ELF-1 (cell line): Measurements from ENCODE around the gene BRAP.
A peak's percentile ranks its signal among the peaks of the same experiment; 100 is the strongest.
"Not testable (repeated sequence)": the region's sequence is repeated elsewhere in the genome, so short reads cannot be mapped to it uniquely, and the experiment has no call there.

ENCODE experiments used
- DNase-seq: peaks from one replicate; pipeline ENCODE4 v3.0.0-alpha.2; 2016; ENCODE audit warnings: low read depth, low spot score

The BRAP gene, protein sequence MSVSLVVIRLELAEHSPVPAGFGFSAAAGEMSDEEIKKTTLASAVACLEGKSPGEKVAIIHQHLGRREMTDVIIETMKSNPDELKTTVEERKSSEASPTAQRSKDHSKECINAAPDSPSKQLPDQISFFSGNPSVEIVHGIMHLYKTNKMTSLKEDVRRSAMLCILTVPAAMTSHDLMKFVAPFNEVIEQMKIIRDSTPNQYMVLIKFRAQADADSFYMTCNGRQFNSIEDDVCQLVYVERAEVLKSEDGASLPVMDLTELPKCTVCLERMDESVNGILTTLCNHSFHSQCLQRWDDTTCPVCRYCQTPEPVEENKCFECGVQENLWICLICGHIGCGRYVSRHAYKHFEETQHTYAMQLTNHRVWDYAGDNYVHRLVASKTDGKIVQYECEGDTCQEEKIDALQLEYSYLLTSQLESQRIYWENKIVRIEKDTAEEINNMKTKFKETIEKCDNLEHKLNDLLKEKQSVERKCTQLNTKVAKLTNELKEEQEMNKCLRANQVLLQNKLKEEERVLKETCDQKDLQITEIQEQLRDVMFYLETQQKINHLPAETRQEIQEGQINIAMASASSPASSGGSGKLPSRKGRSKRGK

GRCh38 chr12:111685811-111686573 lies at the start of gene BRAP, which contains the start of gene ACAD10:
TSS of gene BRAP (minus strand) at chr12:111685956. CDS start at chr12:111685792, 164 bp downstream.
TSS of gene ACAD10 (plus strand) at chr12:111686053. CDS start at chr12:111692710, 6,657 bp downstream.
- DNase-seq, result peak; percentile 98

DNA sequence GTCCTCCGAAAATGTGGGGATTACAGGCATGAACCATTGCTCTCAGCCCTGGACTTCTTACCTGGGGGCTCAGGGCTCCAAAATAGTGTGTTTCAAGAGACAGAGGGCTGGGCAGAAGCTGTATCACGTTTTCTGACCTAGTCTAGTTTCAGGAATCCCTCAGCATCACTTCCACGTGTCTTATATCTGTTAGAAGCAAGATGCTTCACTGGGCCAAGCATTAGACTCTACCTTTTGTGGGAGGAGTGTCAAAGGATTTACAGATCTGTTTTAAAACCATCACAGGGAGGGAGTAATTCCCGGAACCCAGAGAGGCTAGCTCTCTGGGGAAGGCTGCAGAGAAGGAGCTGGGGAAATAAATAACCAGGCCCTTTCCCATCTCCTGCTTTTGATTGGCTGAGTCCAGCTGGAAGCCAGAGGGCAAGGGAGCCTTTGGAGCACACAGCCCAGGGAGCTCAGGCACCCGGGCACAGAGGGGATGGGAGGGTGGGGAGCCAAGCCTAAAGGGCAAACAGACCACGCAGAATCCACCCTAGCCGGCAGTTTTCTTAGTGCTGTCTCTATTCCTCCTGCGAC lies 47.7 kb upstream of the BRAP start:
- DNase-seq, result no peak

GRCh38 chr12:111732786-111733185 lies 47.0 kb upstream of the BRAP start:
- no peak for DNase-seq

DNA sequence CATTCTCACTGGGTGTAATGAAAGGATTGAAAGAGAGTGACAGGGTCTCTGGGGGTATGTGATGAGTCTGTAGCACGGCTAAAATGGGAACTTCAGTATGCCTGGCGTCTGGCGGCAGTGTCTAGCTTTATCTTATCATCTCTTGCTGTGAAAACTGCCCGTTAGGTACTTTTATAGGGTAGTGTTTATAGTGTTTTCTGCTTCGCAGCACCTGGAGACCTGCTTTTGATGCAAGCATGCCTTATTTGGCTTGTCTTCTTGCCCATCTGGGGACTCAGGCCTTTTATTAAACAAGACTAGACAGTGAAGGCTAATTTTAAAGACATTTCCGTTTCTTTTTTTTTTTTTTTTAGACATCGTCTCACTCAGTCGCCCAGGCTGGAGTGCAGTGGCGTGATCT lies 44.7 kb upstream of the BRAP start:
- DNase-seq, result no peak

DNA sequence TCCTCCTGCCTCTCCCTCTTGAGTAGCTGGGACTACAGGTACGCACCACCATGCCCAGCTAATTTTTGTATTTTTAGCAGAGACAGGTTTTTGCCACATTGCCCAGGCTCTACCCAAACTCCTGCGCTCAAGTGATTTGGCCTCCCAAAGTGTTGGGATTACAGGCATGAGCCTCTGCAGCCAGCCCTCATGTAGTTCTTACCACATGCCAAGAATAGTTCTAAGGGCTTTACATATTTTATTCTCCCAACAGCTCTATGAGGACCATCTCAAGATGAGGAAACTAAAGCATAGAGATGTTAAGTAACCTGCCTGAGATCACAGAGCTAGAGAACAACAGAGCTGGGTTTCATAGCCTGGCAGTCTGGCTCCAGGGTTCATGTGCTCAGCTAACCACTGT lies 43.0 kb upstream of the BRAP start:
- no peak for DNase-seq

DNA sequence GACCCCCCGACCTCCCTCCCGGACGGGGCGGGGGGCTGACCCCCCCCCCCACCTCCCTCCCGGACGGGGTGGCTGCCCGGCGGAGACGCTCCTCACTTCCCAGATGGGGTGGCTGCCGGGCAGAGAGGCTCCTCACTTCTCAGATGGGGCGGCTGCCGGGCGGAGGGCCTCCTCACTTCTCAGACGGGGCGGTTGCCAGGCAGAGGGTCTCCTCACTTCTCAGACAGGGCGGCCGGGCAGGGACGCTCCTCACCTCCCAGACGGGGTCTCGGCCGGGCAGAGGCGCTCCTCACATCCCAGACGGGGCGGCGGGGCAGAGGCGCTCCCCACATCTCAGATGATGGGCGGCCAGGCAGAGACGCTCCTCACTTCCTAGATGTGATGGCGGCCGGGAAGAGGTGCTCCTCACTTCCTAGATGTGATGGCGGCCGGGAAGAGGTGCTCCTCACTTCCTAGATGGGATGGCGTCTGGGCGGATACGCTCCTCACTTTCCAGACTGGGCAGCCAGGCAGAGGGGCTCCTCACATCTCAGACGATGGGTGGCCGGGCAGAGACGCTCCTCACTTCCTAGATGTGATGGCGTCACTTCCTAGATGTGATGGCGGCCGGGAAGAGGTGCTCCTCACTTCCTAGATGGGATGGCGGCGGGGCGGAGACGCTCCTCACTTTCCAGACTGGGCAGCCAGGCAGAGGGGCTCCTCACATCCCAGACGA lies 38.0 kb upstream of the BRAP start:
- not testable (repeated sequence) for DNase-seq

DNA sequence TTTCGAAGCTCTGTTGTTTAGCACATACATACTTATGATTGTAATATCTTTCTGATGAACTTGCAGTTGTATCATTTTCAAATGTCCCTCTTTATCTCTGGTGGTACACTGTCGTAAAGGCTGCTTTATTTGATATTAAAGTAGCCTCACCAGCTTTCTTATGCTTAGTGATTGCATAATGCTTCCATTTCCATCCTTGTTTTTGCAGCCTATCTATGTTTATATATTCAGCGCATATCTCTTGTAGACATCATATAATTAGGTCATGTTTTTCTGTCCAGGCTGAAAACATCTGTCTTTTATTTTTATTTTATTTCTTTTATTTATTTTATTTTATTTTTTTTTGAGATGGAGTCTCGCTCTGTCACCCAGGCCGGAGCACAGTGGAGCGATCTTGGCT lies 34.7 kb upstream of the BRAP start:
- no peak for DNase-seq

- DNase-seq, result not testable (repeated sequence)
Measured at GRCh38 chr12:111719316-111719715, 33.6 kb upstream of the BRAP start.

DNA sequence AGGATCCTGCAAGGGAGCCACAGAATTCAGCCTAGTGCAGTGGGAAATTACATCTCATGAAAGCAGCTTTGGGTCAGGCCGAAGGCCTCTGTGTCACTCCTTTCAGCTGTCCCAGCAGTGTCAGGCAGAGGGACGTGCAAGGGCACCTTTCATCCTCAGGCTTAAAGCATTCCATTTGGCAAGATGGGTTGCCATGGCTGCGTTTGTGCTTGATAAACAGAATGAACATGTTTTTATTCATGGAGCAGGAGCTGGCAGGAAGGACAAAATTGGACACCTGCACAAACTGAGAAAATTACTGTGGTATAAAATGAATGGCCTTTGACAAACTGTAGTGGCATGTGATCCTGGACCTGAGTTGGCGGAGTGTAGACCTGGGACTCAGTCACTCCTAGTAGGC lies 29.5 kb upstream of the BRAP start:
- DNase-seq, result no peak

DNA sequence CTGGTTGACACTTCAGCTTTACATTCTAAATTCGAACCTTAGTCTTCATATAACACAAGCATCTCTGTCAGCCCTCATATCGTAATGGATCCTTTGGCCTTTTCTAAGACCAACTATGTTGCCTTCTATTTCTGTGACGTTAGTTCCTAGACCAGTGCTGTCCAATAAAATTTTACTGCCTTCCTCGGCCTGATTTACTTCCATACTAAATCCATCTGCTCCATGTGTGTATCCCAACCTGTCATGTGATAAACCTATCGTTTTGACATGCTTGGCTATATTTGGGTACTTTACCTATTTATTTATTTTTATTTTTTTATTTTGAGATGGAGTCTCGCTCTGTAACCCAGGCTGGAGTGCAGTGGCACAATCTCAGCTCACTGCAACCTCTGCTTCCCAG lies 20.4 kb upstream of the BRAP start:
- DNase-seq, result no peak

- DNase-seq, result no peak
Measured at GRCh38 chr12:111705672-111706071, 19.9 kb upstream of the BRAP start.

- no peak for DNase-seq
Measured at GRCh38 chr12:111699962-111700361, 14.2 kb upstream of the BRAP start.

DNA sequence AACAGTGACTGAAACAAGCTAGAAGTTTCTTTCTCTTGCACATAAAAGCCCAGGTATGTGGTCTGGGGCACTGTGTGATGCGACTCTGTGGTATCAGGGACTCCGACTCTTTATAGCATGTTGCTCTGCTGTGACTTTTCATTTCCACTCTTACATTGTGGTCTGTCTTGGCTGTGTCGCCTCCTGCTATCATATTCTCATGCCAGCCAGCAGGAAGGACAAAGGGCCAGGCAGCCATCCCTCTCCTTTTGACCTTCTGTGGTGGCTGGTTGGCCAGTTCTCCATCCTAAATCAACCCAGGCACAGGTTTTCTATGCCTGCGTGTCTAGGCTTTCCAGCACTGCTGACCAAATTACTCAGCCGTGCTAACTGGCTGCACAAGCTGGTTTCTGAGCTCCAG lies 8.1 kb upstream of the BRAP start:
- DNase-seq, result no peak

DNA sequence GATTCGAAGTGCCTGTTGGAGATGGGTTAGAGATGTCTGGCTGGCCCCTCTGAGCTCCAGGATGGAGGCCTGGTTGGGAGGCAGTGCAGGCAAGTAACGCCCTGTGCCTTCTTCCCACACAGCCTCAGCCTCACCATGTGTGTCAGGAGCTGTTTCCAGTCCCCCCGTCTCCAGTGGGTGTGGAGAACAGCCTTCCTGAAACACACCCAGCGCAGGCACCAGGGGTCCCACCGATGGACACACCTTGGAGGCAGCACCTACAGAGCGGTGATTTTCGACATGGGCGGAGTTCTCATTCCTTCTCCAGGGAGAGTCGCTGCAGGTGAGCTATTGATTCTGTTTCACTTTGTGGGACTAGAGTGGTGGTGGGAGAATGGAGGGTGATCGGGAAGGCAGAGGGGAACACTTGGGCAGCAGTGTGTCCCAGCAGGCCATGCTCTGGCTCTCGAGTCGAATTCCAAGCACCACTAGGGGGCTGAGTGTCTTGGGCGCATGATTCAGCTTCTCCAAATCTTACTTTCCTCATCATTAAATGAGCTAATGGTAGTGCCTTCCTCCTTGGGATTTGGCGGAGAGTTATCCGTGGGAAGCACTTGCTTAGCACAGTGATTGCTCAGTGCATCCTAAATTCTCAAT lies 6.9 kb upstream of the BRAP start:
- peak; percentile 12 for DNase-seq

DNA sequence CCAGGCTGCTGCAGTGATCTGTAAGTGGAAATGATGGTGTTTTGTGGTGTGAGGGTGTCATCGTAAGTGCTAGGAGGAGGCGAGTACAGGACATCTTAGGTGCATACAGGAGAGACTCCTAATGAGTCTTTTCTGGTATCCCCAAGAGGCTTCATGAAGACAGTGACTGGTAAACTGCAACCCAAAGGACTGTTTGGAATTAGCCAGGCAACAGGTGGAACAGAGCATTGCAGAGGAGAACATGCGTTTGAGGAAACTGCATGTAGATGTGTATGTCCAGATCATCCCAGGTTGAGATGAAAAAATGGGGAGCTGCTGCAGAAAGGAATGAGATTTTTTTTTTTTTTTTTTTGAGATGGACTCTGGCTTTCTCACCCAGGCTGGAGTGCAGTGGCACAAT lies 5.5 kb upstream of the BRAP start:
- no peak for DNase-seq

GRCh38 chr12:111687952-111688351 lies 2.2 kb upstream of the BRAP start:
- DNase-seq, result no peak

DNA sequence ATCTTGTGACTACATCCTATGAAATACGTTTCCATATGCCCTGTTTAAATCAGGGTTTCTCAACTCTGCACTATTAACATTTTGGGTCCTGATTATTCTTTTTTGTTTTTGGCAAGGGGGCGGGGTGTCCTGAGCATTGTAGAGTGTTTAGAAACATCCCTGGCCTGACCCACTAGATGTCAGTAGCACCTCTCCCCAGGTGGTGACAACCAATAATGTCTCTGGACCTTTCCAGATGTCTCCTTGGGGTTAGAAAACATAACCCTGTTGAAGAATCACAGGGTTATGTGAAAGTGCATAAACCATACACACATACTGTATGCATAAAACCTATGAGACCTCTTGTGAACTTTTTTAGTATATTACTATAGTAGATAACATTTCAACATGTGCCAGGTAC lies 1.5 kb upstream of the BRAP start:
- no peak for DNase-seq

- DNase-seq, result no peak
Measured at GRCh38 chr12:111686574-111687105, 884 bp upstream of the BRAP start.

- no peak for DNase-seq
Measured at GRCh38 chr12:111685322-111685810, 390 bp downstream of the BRAP start.

DNA sequence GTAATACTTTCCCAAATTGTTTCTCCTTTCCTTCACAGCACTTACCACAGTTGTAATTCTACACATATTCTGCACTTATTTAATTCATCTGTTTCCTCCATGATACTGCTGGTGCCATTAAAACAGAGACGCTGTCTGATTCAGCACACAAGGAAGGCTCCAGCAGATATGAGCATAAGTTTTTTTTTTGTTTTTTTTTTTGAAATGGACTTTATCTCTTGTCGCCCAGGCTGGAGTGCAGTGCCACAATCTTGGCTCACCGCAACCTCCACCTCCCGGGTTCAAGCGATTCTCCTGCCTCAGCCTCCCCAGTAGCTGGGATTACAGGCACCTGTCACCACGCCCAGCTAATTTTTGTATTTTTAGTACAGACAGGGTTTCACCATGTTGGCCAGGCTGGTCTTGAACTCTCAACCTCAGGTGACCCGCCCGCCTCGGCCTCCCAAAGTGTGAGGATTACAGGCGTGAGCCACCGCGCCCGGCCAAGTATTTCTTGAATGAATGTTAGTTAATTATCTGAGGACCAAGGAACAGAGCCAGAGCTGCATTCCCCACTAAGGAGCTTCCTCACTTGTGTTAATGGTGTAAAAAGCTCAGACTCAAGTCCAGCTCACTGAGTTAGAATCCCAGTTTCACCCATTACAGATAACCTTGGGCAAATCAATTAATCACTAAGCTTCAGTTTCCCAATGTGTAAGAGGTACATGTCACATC lies 1.1 kb downstream of the BRAP start:
- DNase-seq, result peak; percentile 14
